Activated naive CD8-positive, alpha-beta T cell treated with anti-CD3 and anti-CD28 coated beads, Interleukin-2, amount 50 U/mL, for 24 hours (primary cell): ENCODE data around the gene PRICKLE4.

Experiments
- ATAC-seq: fragments of 150-1000 bp; cut with Tn5 transposase; one replicate; pipeline ENCODE4 v1.10.0; 2021
- DNase-seq: peaks from one replicate; pipeline ENCODE4 v3.0.0; 2021
- H3K27ac Mint-ChIP-seq: one replicate; pipeline ENCODE4 v1.8.0; 2021; ENCODE audit warnings: mild to moderate bottlenecking, mixed read lengths
- H3K27me3 Mint-ChIP-seq: one replicate; pipeline ENCODE4 v1.8.0; 2021; ENCODE audit warnings: mixed read lengths
- H3K36me3 Mint-ChIP-seq: one replicate; pipeline ENCODE4 v1.8.0; 2021; ENCODE audit warnings: low read depth, mixed read lengths
- H3K4me1 Mint-ChIP-seq: one replicate; pipeline ENCODE4 v1.8.0; 2021; ENCODE audit warnings: mixed read lengths
- H3K4me3 Mint-ChIP-seq: one replicate; pipeline ENCODE4 v1.8.0; 2021; ENCODE audit warnings: mild to moderate bottlenecking, moderate library complexity, mixed read lengths
- H3K9me3 Mint-ChIP-seq: one replicate; pipeline ENCODE4 v1.8.0; 2021; ENCODE audit warnings: mixed read lengths

Gene PRICKLE4

GRCh38 chr6:41822021-41822420 lies 41.4 kb downstream of the PRICKLE4 start:
- no peak overlapping the region for H3K27ac Mint-ChIP-seq

GRCh38 chr6:41823178-41823577 lies 42.6 kb downstream of the PRICKLE4 start:
- H3K9me3 Mint-ChIP-seq, result no peaks in the 10 kb centered on the region
- DNase-seq, result no peak
- H3K27ac Mint-ChIP-seq, result no peak overlapping the region
- no peaks in the 10 kb centered on the region for H3K27me3 Mint-ChIP-seq
- H3K4me3 Mint-ChIP-seq, result no peak overlapping the region
- ATAC-seq, result no peak
- H3K4me1 Mint-ChIP-seq, result no peaks in the 10 kb centered on the region
- peaks cover 2% of the 10 kb centered on the region for H3K36me3 Mint-ChIP-seq

More at GRCh38 chr6:41822021-41822420, 41.4 kb downstream of the PRICKLE4 start:
- Mint-ChIP-seq H3K4me3 (no peak overlapping the region), H3K36me3 (peaks cover 2% of the 10 kb centered on the region), H3K4me1 (no peaks in the 10 kb centered on the region), H3K27me3 (no peaks in the 10 kb centered on the region), H3K9me3 (no peaks in the 10 kb centered on the region)
- no peak for DNase-seq
- no peak for ATAC-seq

GRCh38 chr6:41824571-41825569 lies 44.3 kb downstream of the PRICKLE4 start:
- DNase-seq (no peak), ATAC-seq (no peak)
- Mint-ChIP-seq H3K9me3 (no peaks in the 10 kb centered on the region), H3K36me3 (peaks cover 2% of the 10 kb centered on the region), H3K4me1 (no peaks in the 10 kb centered on the region), H3K27me3 (no peaks in the 10 kb centered on the region), H3K27ac (no peak overlapping the region), H3K4me3 (no peak overlapping the region)

DNA sequence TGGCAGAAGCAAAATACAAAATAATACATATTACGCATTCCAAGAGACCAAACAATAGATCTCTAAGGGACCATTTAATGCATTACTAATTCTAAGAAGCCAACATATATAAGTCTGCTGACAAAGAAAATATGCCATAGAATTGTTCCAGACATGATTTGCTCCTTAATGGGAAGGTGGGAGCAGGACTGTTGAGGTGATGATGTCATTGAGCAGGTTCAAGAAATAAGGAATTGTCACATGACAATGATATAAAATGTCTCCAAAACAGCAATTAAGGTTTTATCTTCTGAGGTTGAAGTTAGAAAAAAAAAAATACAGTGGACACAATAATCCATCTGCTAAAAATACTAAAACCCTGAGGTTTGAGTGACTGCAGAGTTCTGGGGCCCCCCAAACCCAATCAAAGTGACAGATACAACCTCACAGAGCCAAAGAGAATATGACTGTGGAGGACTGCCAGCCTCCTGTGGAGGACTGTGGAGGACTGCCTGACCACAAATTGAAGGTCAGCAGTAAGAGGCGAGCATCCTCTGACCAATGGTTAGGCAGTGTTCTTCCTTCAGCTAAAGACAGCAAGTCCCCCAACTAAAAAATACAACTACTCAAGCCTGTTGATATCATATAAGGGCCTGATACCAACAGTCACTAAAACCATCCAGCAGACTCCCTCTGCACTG lies 45.9 kb downstream of the PRICKLE4 start:
- DNase-seq (no peak), ATAC-seq (no peak)
- Mint-ChIP-seq H3K36me3 (peaks cover 2% of the 10 kb centered on the region), H3K4me1 (no peaks in the 10 kb centered on the region), H3K27ac (no peak overlapping the region), H3K4me3 (no peak overlapping the region), H3K9me3 (no peaks in the 10 kb centered on the region), H3K27me3 (no peaks in the 10 kb centered on the region)

- Mint-ChIP-seq H3K27me3 (no peaks in the 10 kb centered on the region), H3K27ac (no peak overlapping the region), H3K9me3 (no peaks in the 10 kb centered on the region), H3K4me1 (peaks cover 4% of the 10 kb centered on the region), H3K36me3 (no peaks in the 10 kb centered on the region), H3K4me3 (no peak overlapping the region)
- no peak for DNase-seq
- no peak for ATAC-seq
Measured at GRCh38 chr6:41832263-41832662, 51.7 kb downstream of the PRICKLE4 start.

GRCh38 chr6:41836022-41836659 lies 55.6 kb downstream of the PRICKLE4 start:
- Mint-ChIP-seq H3K27me3 (no peaks in the 10 kb centered on the region), H3K9me3 (no peaks in the 10 kb centered on the region), H3K36me3 (no peaks in the 10 kb centered on the region), H3K4me1 (peaks cover 4% of the 10 kb centered on the region), H3K27ac (no peak overlapping the region), H3K4me3 (no peak overlapping the region)
- DNase-seq (no peak), ATAC-seq (no peak)

- Mint-ChIP-seq H3K9me3 (no peaks in the 10 kb centered on the region), H3K36me3 (no peaks in the 10 kb centered on the region), H3K4me1 (peaks cover 4% of the 10 kb centered on the region), H3K27ac (no peak overlapping the region), H3K27me3 (no peaks in the 10 kb centered on the region), H3K4me3 (no peak overlapping the region)
- DNase-seq (no peak), ATAC-seq (no peak)
Measured at GRCh38 chr6:41836660-41837052, 56.1 kb downstream of the PRICKLE4 start.
